Glutamatergic neuron (in vitro differentiated cells): ENCODE measurements around the gene CD200. TPM values are rescaled to one million over a fixed set of nuclear protein-coding genes. Genes with fewer than 3 reads are reported as not detected.

Experiments used
- DNase-seq: peaks from one replicate; pipeline ENCODE4 v3.0.0; 2022
- H3K27ac Mint-ChIP-seq: one replicate; pipeline ENCODE4 v1.8.0; 2020; ENCODE audit warnings: mild to moderate bottlenecking, mixed read lengths, inconsistent platforms; ENCODE audit not compliant: unreplicated experiment
- H3K27me3 Mint-ChIP-seq: one replicate; pipeline ENCODE4 v1.8.0; 2020; ENCODE audit warnings: mild to moderate bottlenecking, moderate library complexity, mixed read lengths, inconsistent platforms; ENCODE audit not compliant: unreplicated experiment
- H3K36me3 Mint-ChIP-seq: one replicate; pipeline ENCODE4 v1.8.0; 2020; ENCODE audit warnings: mild to moderate bottlenecking, mixed read lengths, inconsistent platforms; ENCODE audit not compliant: unreplicated experiment
- H3K4me1 Mint-ChIP-seq: one replicate; pipeline ENCODE4 v1.8.0; 2020; ENCODE audit warnings: mild to moderate bottlenecking, low read depth, mixed read lengths, inconsistent platforms; ENCODE audit not compliant: unreplicated experiment
- H3K4me3 Mint-ChIP-seq: one replicate; pipeline ENCODE4 v1.8.0; 2020; ENCODE audit warnings: mild to moderate bottlenecking, mixed read lengths, inconsistent platforms; ENCODE audit not compliant: unreplicated experiment
- H3K9me3 Mint-ChIP-seq: one replicate; pipeline ENCODE4 v1.8.0; 2020; ENCODE audit warnings: mild to moderate bottlenecking, moderate library complexity, mixed read lengths, inconsistent platforms; ENCODE audit not compliant: unreplicated experiment
- total RNA-seq: library from RNA; stranded (reverse); fragmentation: NEBNext Ultra II Directional; extraction: Animal tissue kit (Norgen Biotek cat#: 25700); gene quantifications from one replicate; pipeline ENCODE4 v1.2.1, GENCODE V29; 2021; ENCODE audit not compliant: unreplicated experiment
- TF ChIP-seq, protein P1 (sequence below): fragments of 200-600 bp; sonication (generic); IDR thresholded peaks from one replicate; pipeline ENCODE4 v1.5.0; 2021; ENCODE audit not compliant: partially characterized antibody, unreplicated experiment

The CD200 gene
- total RNA-seq, 1 donor from 2014 or later = 67.9 TPM

GRCh38 chr3:112327371-112327951 is 5.5 kb upstream of the CD200 start:
- no peaks in the 10 kb centered on the region for H3K36me3 Mint-ChIP-seq
- no peaks in the 10 kb centered on the region for H3K9me3 Mint-ChIP-seq
- H3K27me3 Mint-ChIP-seq = peaks cover 1% of the 10 kb centered on the region
- no peaks in the 10 kb centered on the region for H3K4me1 Mint-ChIP-seq
- TF ChIP-seq, protein P1, sequence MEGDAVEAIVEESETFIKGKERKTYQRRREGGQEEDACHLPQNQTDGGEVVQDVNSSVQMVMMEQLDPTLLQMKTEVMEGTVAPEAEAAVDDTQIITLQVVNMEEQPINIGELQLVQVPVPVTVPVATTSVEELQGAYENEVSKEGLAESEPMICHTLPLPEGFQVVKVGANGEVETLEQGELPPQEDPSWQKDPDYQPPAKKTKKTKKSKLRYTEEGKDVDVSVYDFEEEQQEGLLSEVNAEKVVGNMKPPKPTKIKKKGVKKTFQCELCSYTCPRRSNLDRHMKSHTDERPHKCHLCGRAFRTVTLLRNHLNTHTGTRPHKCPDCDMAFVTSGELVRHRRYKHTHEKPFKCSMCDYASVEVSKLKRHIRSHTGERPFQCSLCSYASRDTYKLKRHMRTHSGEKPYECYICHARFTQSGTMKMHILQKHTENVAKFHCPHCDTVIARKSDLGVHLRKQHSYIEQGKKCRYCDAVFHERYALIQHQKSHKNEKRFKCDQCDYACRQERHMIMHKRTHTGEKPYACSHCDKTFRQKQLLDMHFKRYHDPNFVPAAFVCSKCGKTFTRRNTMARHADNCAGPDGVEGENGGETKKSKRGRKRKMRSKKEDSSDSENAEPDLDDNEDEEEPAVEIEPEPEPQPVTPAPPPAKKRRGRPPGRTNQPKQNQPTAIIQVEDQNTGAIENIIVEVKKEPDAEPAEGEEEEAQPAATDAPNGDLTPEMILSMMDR = peak; percentile 41
- no peak overlapping the region for H3K4me3 Mint-ChIP-seq
- DNase-seq = no peak
- no peak overlapping the region for H3K27ac Mint-ChIP-seq

DNA sequence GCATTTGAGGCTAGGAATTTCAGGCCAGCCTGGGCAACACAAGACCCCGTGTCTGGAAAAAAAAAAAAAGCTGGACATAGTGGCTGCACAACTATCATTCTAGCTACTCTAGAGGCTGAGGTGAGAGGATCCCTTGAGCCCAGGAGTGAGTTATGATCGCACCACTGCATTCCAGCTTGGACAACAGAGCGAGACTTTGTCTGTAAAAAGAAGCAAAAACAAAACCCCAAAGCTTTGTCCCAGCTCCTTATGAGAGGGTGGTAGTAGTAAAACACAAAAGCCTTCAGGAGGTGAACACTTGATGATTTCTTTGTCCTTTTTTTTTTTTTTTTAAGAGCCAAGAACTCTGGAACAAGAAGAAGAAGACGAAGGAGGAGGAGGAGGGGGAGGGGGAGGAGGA is 1.1 kb upstream of the CD200 start:
- Mint-ChIP-seq H3K27ac (no peak overlapping the region), H3K36me3 (no peaks in the 10 kb centered on the region), H3K4me3 (peak overlapping the region; percentile 79), H3K4me1 (peaks cover 10% of the 10 kb centered on the region), H3K9me3 (peaks cover 14% of the 10 kb centered on the region), H3K27me3 (peaks cover 5% of the 10 kb centered on the region)
- no peak for DNase-seq
- TF ChIP-seq, protein P1 = no peak

GRCh38 chr3:112333381-112334317 is 693 bp downstream of the CD200 start:
- H3K27me3 Mint-ChIP-seq = peaks cover 5% of the 10 kb centered on the region
- DNase-seq = no peak
- H3K4me1 Mint-ChIP-seq = peaks cover 14% of the 10 kb centered on the region
- peak overlapping the region; percentile 96 for H3K4me3 Mint-ChIP-seq
- peaks cover 15% of the 10 kb centered on the region for H3K9me3 Mint-ChIP-seq
- H3K27ac Mint-ChIP-seq = peak overlapping the region; percentile 99
- TF ChIP-seq, protein P1 = no peak
- no peaks in the 10 kb centered on the region for H3K36me3 Mint-ChIP-seq

DNA sequence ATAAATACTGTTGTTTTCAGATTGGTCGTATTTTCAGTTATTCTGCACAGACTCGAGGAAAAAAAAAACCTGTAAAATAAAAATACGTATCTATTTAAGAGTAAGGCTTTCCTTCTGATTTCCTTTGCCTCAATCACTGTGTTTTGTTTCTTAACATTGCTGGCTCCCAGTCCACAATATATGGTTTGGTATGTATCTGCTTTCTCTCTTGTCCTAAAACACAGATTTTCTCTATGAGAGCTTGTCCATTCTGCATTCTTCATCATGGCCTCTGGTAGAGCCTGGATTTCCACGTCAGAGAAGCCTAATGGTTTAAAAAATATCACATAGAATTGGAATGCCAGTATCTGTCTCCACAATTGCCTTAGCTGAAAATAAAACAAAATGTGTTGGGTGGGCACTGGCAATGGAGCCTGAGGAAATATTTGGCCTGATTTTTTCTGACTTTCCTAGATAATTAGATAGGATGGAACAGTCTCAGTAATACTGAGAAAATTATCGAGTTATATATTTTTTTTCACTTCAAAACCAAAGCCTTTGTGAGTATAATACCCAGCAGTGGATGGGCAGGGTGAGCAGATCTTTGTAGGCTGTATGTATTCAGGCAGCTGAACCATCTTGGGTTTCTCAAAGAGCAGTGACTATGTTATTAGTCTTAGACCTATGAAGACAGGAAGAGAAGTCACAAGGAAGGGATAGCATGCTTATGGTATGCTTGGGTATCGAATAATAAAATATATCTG is 1.9 kb downstream of the CD200 start:
- Mint-ChIP-seq H3K36me3 (no peaks in the 10 kb centered on the region), H3K27ac (peak overlapping the region; percentile 99), H3K4me1 (peaks cover 17% of the 10 kb centered on the region), H3K9me3 (peaks cover 15% of the 10 kb centered on the region), H3K4me3 (peak overlapping the region; percentile 96), H3K27me3 (peaks cover 5% of the 10 kb centered on the region)
- TF ChIP-seq, protein P1 = no peak
- no peak for DNase-seq
